ENCODE data around the gene S100A16.
"Not testable (repeated sequence)": the region's sequence is repeated elsewhere in the genome, so short reads cannot be mapped to it uniquely, and the experiment has no call there.

Gene S100A16, protein sequence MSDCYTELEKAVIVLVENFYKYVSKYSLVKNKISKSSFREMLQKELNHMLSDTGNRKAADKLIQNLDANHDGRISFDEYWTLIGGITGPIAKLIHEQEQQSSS

DNA sequence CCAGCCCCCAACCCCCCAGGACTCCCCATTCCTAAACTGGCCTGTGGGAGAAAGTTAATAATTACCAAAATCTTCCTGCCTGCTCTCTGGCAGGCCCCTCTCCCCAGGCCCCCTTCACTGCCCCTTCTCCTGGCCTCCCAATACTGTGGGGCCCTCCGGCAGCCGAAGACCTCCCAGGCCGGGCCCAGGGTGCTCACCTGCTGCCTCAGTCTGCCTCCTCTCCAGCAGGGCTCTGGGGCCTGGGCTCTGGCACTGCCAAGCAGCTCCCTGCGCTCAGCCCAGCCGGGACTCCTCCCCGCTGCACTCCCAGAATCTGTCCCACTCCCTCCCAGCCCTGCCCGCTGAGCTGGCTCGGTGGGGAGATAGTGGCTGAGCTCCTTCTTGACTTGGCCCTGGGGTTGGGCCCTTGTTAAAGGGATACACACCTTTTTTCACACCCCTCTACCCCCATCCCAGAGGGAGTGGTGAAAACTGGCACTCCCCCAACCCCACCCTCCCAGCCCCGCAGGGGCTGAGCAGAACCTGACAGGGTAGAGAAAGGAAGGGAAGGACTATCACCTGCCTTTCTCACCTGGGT is at the start of gene S100A16:
Gene S100A16, minus strand, starts transcription at position 383 of the 577 bp plus-strand sequence. CDS start 4,986 bp downstream, outside the sequence.
- DNase-seq: no peak

DNA sequence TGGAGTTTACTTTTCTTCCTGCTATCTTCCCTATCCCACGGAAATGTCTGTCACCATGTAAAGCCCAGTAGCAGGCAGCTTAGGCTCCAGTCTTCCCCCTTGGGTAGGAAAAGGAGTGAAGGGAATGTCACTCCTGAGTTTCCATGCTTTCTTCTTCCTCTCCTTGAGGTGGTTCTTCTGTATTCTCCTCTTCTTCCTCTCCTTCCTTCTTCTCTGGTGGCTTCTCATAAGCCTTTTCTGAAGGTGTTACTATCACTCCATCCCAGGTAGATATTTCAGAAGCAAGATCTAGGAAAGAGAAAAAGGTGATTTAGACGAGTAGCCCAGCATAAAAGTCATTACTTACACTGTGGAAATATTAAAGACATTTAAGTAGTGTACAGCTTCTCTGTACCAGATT is 49.3 kb upstream of the S100A16 start:
- no peak for DNase-seq

DNA sequence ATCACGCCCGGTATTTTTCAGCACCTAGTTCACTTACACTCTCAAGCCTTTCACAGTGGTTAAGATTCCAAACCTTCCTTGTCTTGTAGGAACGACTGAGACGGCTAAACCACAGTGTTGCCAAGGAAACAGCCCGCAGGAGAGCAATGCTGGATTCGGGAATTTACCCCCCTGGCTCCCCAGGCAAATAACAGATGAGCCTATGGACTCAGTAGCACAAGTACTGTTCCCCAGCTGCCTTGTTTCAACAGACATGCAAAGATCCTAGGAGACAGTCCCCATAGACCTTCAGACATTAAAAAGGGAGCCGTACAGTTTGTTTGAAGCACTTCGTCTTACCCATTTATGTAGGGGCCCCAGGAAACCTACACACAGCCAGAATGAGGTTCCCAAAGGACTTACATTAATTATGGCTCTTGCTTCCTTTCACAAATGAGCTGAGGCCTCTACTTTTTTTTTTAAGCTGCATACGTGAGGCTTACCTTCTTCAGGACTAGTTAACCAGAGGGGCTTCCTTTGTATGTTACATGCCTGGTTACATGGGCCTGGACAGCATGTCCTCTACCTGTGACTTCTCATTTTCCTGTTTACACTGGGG is 48.3 kb upstream of the S100A16 start:
- DNase-seq: no peak

DNA sequence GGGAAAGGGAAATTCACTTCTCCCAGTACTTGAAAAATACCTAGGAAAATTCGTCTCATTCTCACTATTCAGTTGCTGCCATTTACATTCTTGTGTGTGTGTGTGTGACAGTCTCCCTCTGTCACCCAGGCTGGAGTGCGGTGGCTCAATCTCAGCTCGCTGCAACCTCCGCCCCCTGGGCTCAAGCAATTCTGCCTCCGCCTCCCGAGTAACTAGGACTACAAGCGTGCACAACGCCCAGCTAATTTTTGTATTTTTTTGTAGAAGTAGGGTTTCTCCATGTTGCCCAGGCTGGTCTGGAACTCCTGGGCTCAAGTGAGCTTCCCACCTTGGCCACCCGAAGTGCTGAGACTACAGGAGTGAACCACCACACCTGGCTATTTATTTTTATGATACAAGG is 46.7 kb upstream of the S100A16 start:
- DNase-seq: no peak

DNA sequence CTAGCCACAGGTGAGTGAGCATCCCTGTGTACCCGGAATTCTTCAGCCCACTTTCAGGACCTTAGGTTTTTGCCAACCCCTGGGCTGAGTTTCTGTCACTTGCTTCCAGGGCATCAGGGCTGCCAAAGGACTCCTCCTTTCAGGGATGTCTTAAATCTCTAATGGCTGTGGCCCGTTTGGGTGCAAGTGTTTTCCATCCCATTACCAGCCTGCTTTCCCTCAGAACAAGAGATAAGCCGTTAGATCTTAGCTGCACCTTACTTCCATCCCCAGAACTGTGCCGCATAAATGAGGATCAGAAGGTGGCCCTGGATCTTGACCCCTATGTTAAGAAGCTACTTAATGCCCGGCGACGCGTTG is 46.2 kb upstream of the S100A16 start:
- DNase-seq: no peak

DNA sequence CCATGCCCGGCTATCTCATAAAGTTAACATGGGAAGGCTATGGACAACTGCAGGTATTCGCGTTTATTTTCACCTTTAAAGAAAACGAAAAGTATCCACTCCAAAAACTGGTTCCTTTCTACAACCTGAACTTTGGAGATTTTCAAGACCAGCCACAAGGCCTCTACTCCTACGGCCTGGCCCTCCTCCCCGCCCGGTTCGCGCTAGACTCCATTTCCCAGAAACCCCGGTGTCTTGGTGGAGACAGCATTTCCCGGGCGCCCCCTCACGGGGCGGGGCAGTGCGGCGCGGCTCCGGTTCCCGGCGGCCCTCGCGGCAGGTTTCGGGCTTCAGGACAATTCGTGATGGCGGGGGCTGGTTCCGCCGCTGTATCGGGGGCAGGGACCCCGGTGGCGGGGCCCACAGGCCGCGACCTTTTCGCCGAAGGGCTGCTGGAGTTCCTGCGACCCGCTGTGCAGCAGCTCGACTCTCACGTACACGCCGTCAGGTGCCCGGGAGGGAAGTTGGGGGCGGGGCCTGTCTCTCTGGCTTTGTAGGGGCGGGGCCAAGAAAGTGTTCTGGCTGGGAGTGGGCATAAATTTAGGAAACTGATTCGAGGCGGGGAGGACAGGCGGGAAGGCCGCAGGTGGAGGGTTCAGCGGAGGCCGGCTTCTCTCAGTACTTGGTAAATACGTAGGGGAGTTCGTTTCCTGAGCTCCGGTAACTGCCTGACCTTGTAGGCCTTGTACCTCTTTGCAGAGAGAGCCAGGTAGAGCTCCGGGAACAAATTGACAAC is 45.6 kb upstream of the S100A16 start, which contains the start of gene SNAPIN:
Gene SNAPIN, plus strand, starts transcription at position 304 of the 775 bp plus-strand sequence. Its CDS starts 41 bp downstream, at position 345.
- DNase-seq: peak; percentile 86

DNA sequence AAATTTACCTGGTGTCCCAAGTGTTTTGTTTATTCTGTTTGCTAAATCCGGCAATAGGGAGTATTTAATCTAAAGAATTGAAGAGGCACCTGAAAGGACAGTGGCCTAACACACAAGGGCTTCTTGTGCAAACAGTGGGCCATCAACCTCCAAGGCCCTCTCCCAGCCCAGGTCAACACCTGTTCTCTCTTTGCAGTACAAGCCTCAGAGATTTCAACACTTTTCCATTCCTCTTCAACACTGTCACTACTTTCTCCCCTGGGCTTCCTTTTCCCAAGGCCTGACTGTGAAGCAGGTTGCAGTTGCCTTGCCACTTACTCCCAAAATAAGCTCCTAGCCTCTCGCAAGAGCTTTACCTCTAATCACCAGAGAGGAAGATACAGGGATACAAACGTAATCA is 42.4 kb upstream of the S100A16 start:
- no peak for DNase-seq

DNA sequence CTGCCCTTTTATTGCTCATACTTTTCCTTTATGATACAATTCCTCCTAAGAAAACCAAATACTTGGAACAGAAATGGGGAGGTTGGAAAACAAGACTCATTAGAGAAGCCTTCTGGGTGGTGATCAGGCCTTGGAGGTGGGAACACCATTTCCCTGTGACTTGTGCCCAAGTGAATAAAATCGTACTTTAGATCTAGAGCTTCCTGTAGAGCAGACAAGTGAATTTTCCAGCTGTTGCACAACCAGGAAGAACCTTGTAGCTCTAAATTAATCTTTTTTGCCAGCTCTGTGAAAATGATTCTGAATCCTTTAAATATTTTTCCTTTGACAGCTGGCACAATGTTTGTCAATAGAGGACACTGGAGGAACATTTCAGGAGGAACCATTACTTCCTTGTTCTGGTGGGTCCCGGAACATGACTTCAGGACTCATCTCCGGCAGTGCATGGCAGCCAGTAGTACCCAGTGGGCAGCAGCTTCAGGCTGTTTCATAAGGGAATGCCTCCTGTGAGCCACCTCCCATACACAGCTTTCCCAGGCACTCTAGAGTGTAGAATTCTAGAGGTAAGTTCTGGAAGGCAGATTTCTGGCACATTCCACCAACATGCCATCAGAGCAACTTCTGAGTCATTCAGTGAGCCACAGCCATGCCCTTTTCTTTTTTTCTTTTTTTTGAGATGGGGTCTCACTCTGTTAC is 40.0 kb upstream of the S100A16 start:
- no peak for DNase-seq

DNA sequence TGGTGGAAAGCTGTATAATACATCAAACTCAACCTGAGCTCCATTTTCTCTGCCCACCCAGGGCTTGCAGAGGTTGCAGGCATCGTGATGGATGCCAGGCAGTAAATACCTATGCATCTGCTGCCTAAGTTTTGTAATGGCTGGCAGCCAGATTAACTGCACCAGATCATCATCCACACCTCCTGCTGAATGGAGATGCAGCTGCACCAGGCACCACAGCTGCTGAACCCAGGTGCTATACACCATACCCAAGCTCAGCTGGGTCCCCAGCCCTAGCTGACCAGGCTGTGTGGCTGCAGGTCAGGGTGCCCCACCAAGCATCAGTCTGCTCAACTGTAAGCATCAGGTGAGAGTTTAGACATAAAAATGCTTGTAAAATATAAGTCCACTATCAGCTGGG is 38.8 kb upstream of the S100A16 start:
- no peak for DNase-seq

DNA sequence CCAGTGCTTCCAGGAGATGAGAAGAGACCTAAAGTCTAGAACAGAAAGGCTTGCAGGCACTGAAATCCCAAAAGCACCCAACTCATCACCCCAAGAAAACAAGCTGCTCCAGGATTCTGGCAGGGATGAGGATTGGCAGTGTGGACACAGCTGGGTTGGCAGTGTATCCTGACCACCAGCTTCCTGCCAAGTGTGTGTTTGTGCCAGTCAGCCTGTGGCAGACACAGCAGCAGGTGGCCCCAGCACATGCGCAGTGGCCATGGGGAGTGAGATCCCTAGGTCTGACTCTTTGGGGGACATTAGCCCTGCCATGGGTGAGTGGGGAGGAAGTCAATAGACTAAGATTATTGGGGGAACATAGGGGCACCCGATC is 36.9 kb upstream of the S100A16 start:
- no peak for DNase-seq

DNA sequence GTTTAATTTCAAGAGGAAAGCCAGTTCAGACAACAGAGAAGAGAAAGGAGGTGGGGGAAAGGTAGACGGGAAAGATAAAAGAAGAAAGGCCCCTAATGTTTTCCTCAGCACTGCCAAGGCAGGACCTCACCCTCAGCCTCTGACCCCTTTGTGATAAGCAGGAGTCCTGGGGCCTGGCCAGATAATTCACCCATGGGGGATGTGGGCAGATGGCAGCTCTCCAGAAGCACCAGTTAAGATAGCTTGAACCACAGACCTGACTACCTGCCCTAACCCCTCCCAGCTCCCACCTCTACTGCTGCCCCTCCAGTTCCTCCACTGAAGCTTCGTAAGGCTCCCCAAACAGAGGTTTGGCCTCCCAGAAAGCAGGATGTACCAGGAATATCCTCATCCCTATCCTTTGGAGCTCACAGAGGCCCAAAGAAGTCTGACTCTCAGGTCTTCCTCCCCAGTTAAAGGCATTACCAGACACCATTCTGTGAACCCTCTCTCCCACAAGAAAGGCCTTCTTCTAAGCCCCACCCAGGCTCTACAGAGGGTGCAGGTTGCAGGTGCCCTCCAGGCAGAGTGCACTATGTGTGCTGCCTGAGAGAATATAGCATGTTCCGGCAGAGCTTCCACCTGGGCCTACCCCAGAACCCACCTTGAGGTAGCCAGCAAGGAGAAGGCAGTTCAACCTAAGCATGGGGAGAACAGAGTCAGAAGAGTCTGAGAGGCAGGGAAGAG is 36.4 kb upstream of the S100A16 start:
- DNase-seq: no peak

DNA sequence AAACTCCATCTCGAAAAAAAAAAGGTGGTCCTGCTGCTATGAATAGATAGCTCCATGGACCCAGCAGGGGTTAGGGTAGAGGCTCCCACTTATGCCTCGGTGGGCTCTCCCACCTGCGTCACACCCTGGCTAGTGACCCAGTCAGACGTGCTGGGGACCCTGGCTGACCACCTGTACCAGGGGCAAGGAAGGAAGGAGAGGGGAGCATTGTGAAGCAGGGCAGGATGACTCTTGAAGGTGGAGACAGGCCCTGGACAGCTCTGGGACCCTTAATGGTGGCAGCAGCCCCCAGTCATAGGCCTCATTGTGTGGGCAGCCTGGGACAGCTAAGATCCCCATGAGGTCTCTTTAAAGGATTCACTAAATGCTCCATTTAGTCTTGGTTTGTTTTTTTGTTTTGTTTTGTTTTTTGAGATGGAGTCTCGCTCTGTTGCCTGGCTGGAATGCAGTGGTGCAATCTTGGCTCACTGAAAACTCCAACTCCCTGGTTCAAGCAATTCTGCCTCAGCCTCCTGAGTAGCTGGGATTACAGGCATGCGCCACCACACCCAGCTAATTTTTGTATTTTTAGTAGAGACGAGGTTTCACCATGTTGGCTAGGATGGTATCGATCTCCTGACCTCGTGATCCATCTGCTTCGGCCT is 35.2 kb upstream of the S100A16 start:
- DNase-seq: no peak

DNA sequence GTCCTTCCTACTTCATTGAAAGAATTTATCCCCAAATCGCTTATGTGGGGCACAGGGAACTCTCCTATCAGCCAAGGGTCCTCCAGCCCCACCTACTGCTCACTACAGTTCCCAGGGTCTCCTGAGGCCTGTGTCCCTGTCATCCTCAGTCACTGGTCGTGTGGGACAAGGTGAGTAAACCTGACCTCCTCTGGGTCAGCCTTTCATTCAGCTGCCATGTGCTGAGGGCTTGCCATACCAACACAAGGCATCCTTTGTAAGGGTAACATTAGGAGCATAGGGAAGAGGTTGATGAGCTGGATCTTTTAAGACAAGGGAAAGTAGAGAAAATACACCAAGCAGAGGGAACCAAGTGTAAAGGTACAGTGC is 34.4 kb upstream of the S100A16 start:
- DNase-seq: no peak

DNA sequence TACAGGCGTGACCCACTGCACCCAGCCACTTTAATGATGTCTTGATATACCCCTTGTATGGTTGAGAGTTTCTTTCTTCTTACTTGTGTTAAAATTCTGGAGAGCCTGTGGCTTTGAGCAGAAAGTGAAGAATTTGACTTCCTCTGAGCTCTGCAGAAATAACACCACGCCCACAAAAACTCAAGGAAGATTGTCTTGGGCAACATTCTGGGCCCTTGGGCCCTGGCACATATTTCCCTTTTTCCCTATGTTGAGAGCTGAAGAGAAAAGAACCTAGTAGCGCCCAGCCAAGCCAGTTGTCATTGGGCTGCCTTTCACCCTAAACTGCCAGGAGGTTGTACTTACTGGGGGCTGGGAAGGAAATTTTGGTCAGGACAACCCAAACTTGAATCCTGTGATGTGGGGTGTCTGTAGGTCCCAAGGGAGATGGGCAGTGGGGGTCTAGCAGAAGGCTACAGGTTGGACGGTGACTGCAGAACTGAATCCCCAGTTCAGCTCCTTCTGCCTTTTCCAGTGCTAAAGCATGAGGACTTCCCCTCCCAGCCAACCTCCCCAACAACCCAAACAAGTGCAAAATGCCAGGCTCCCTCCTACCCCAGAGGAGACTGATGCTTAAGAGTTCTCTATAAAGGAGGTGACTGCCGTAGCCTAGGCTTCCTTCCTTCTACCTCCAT is 33.9 kb upstream of the S100A16 start:
- no peak for DNase-seq

DNA sequence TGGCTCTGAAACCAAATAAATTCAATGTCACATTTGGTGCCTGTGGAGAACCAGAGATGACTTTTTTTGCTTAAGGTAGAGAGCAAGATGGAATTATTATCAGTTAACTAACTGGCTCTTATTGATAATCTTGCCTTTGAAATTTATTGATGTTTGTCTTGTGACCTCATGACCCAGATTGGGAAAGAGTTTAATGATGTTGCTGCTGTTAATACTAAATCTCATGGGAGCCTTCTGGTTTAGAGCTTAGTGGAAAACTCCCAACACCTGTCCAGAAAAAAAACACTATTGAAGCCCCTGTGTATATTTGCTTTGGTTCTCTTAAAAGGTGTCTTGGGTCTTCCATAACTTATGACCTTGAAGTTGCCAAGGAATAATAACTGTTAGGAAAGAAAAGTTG is 30.9 kb upstream of the S100A16 start:
- no peak for DNase-seq

DNA sequence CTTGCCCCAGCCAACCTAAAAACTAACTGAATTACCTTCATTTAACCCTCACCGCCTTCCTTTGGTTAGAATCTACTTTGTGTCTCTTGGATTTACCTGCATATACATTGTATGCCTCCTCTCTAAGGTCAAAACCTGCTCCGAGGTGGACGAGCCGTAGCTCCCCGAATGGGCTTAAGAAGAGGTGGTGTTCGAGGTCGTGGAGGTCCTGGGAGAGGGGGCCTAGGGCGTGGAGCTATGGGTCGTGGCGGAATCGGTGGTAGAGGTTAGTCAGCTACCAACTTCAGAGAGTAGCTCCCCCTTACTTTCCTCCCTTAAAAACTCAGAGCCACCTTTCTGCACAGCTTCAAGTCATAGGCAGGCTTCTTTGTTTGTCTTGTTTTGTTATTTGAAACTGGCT is 30.2 kb upstream of the S100A16 start:
- DNase-seq: no peak

DNA sequence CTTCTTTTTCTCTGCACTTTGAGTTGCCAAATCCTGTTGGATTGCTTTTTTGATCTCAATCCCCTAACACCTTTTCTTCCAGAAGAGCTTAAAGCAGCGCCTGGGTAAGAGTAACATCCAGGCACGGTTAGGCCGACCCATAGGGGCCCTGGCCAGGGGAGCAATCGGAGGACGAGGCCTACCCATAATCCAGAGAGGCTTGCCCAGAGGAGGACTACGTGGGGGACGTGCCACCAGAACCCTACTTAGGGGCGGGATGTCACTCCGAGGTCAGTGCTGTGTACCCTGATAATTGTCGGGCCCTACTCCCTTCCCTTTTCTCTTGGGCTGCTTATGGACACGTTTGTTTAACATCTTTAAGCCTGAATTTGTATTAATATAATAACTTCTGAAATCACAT is 29.2 kb upstream of the S100A16 start:
- no peak for DNase-seq

DNA sequence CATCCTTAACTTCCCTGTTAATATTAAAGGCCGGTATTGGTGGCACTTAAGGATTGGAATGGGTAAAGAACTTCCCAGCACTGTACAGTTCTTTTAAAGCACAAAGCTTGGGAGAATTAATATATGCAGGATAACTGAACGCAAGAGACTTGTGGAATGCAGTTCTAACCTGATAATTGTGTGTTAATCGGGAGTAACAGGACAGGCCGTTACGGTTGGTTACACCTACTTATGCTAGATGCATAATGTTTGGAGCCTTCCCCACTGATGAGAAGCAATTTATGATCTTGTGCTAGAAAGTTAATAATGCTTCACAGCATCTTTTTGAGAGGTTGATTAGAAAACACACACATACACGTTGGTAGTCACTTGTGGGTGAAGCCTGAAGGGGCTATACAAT is 27.9 kb upstream of the S100A16 start:
- DNase-seq: no peak

DNA sequence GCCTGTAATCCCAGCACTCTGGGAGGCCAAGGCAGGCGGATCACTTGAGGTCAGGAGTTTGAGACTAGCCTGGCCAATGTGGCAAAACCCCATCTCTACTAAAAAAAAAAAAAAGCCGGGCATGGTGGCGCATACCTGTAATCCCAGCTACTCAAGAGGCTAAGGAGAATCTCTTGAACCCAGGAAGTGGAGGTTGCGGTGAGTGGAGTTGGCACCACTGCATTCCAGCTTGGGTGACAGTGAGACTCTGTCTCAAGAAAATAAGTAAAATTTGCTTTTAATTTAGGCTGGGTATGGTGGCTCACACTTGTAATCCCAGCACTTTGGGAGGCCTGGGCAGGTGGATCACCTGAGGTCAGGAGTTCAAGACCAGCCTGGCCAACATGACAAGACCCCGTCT is 27.3 kb upstream of the S100A16 start:
- not testable (repeated sequence) for DNase-seq

DNA sequence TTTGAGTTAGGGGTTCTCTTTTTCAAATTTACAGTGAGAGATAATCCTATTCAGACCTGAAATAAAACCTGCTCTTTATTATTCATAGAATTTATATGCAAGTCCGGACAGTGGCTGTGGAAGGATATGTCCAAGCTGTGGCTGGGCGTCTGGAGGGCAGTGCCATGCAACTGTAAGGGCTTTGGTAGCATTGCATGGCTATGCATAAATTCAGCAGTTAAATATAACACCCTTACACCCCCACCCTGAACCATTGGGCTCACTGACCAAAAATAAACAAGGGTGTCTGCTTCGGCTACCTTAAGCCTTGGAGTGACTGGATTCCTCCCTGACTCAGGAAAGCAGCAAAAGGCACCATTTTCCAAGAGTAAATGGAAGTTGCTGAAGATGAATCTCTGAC is 26.3 kb upstream of the S100A16 start:
- no peak for DNase-seq

DNA sequence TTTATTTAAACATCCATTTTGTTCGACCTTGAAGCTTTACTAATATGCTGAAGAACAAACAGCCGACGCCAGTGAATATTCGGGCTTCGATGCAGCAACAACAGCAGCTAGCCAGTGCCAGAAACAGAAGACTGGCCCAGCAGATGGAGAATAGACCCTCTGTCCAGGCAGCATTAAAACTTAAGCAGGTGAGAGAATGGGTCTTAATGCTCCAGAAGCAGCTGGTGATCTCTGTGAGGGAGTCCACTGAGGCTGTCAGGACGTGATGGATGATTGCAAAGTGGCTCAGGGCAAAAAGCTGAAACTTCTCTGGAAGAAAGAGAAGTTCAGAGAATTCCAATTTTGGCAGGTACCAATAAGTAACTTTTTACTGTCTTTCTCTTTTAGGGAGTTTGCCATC is 25.3 kb upstream of the S100A16 start:
- DNase-seq: no peak

DNA sequence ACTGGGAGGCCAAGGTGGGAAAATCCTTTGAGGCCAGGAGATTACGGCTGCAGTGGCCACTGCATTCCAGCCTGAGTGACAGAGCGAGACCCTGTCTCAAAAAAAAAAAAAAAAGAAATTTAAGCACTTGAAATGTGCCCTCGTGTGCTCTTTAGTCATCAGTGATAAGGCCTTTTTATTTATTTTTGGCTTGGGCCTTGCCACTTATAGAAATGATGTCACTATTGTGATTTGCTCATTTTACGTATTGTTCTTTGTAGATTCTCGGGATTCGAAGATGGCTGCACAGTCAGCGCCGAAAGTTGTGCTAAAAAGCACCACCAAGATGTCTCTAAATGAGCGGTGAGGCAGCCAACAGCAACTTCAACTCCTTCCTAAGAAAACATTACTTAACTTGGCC is 23.4 kb upstream of the S100A16 start:
- DNase-seq: no peak

Data from stimulated activated CD4-positive, alpha-beta T cell treated with anti-CD3 and anti-CD28 coated beads, Interleukin-12 subunit alpha, Interleukin-12 subunit beta, amount 100 ng/mL, for 4 hours (primary cell).